Measurements from ENCODE around the gene SHISA6.

SHISA6 gene

GRCh38 chr17:11372692-11373091 is 131.7 kb downstream of the SHISA6 start:
- no peak for ATAC-seq (replicated peaks)
- Mint-ChIP-seq H3K4me3 (no peak overlapping the region), H3K27me3 (no peaks in the 10 kb centered on the region), H3K9me3 (peaks cover 5 to 7% of the 10 kb centered on the region in 2 donors), H3K36me3 (no peaks in the 10 kb centered on the region), H3K27ac (no peak overlapping the region), H3K4me1 (no peaks in the 10 kb centered on the region)
- no peak for DNase-seq

- no peak for ATAC-seq (replicated peaks)
- H3K27ac Mint-ChIP-seq = no peak overlapping the region
- no peaks in the 10 kb centered on the region for H3K36me3 Mint-ChIP-seq
- H3K9me3 Mint-ChIP-seq = peaks cover 0 to 5% of the 10 kb centered on the region in 2 donors
- DNase-seq = no peak
- H3K4me1 Mint-ChIP-seq = no peaks in the 10 kb centered on the region
- no peaks in the 10 kb centered on the region for H3K27me3 Mint-ChIP-seq
- no peak overlapping the region for H3K4me3 Mint-ChIP-seq
Observed at GRCh38 chr17:11378506-11378905, 137.5 kb downstream of the SHISA6 start.

GRCh38 chr17:11380761-11381160 is 139.7 kb downstream of the SHISA6 start:
- H3K36me3 Mint-ChIP-seq = no peaks in the 10 kb centered on the region
- no peak for ATAC-seq (replicated peaks)
- peaks cover 4 to 9% of the 10 kb centered on the region in 2 donors for H3K9me3 Mint-ChIP-seq
- DNase-seq = no peak
- H3K27me3 Mint-ChIP-seq = no peaks in the 10 kb centered on the region
- no peak overlapping the region for H3K4me3 Mint-ChIP-seq
- H3K27ac Mint-ChIP-seq = no peak overlapping the region
- H3K4me1 Mint-ChIP-seq = no peaks in the 10 kb centered on the region

- no peak overlapping the region for H3K4me3 Mint-ChIP-seq
- H3K4me1 Mint-ChIP-seq = no peaks in the 10 kb centered on the region
- H3K36me3 Mint-ChIP-seq = no peaks in the 10 kb centered on the region
- peaks cover 4 to 9% of the 10 kb centered on the region in 2 donors for H3K9me3 Mint-ChIP-seq
- H3K27ac Mint-ChIP-seq = no peak overlapping the region
- no peaks in the 10 kb centered on the region for H3K27me3 Mint-ChIP-seq
- DNase-seq = no peak
- no peak for ATAC-seq (replicated peaks)
Observed at GRCh38 chr17:11383157-11383556, 142.1 kb downstream of the SHISA6 start.

- ATAC-seq (replicated peaks) = no peak
- Mint-ChIP-seq H3K27ac (no peak overlapping the region), H3K4me3 (no peak overlapping the region), H3K4me1 (no peaks in the 10 kb centered on the region), H3K9me3 (peaks cover 4 to 9% of the 10 kb centered on the region in 2 donors), H3K36me3 (no peaks in the 10 kb centered on the region), H3K27me3 (no peaks in the 10 kb centered on the region)
- no peak for DNase-seq
Observed at GRCh38 chr17:11384131-11384530, 143.1 kb downstream of the SHISA6 start.

- Mint-ChIP-seq H3K27me3 (no peaks in the 10 kb centered on the region), H3K4me3 (no peak overlapping the region), H3K9me3 (peaks cover 4 to 11% of the 10 kb centered on the region in 2 donors), H3K36me3 (no peaks in the 10 kb centered on the region), H3K27ac (no peak overlapping the region), H3K4me1 (no peaks in the 10 kb centered on the region)
- DNase-seq = no peak
- no peak for ATAC-seq (replicated peaks)
Observed at GRCh38 chr17:11387610-11388009, 146.6 kb downstream of the SHISA6 start.

GRCh38 chr17:11388054-11388453 is 147.0 kb downstream of the SHISA6 start:
- no peak for DNase-seq
- H3K36me3 Mint-ChIP-seq = no peaks in the 10 kb centered on the region
- H3K27me3 Mint-ChIP-seq = no peaks in the 10 kb centered on the region
- H3K4me3 Mint-ChIP-seq = no peak overlapping the region
- no peak overlapping the region for H3K27ac Mint-ChIP-seq
- no peaks in the 10 kb centered on the region for H3K4me1 Mint-ChIP-seq
- peaks cover 4 to 11% of the 10 kb centered on the region in 2 donors for H3K9me3 Mint-ChIP-seq
- no peak for ATAC-seq (replicated peaks)

- Mint-ChIP-seq H3K36me3 (no peaks in the 10 kb centered on the region), H3K4me1 (no peaks in the 10 kb centered on the region), H3K27me3 (no peaks in the 10 kb centered on the region), H3K4me3 (no peak overlapping the region), H3K9me3 (peaks cover 4 to 14% of the 10 kb centered on the region in 2 donors), H3K27ac (no peak overlapping the region)
- DNase-seq (no peak), ATAC-seq (replicated peaks) (no peak)
Observed at GRCh38 chr17:11389583-11389982, 148.6 kb downstream of the SHISA6 start.

- Mint-ChIP-seq H3K4me1 (no peaks in the 10 kb centered on the region), H3K36me3 (no peaks in the 10 kb centered on the region)
Observed at GRCh38 chr17:11391134-11391533, 150.1 kb downstream of the SHISA6 start.

GRCh38 chr17:11404431-11405276 is 163.6 kb downstream of the SHISA6 start:
- H3K9me3 Mint-ChIP-seq = peaks cover 5 to 11% of the 10 kb centered on the region in 2 donors
- H3K4me1 Mint-ChIP-seq = no peaks in the 10 kb centered on the region
- no peak for ATAC-seq (replicated peaks)
- no peak overlapping the region for H3K27ac Mint-ChIP-seq
- H3K4me3 Mint-ChIP-seq = no peak overlapping the region
- H3K27me3 Mint-ChIP-seq = no peaks in the 10 kb centered on the region
- no peak for DNase-seq
- no peaks in the 10 kb centered on the region for H3K36me3 Mint-ChIP-seq

More at GRCh38 chr17:11391134-11391533, 150.1 kb downstream of the SHISA6 start:
- DNase-seq (no peak), ATAC-seq (replicated peaks) (no peak)
- Mint-ChIP-seq H3K4me3 (no peak overlapping the region), H3K27ac (no peak overlapping the region), H3K9me3 (peaks cover 0 to 8% of the 10 kb centered on the region in 2 donors), H3K27me3 (no peaks in the 10 kb centered on the region)

- Mint-ChIP-seq H3K9me3 (peaks cover 0 to 4% of the 10 kb centered on the region in 2 donors), H3K4me1 (no peaks in the 10 kb centered on the region), H3K27ac (no peak overlapping the region), H3K27me3 (no peaks in the 10 kb centered on the region), H3K4me3 (no peak overlapping the region), H3K36me3 (no peaks in the 10 kb centered on the region)
- DNase-seq = no peak
- no peak for ATAC-seq (replicated peaks)
Observed at GRCh38 chr17:11406716-11407115, 165.7 kb downstream of the SHISA6 start.

- Mint-ChIP-seq H3K27me3 (no peaks in the 10 kb centered on the region), H3K27ac (no peak overlapping the region), H3K36me3 (no peaks in the 10 kb centered on the region), H3K9me3 (peaks cover 0 to 3% of the 10 kb centered on the region in 2 donors), H3K4me1 (no peaks in the 10 kb centered on the region), H3K4me3 (no peak overlapping the region)
- DNase-seq (no peak), ATAC-seq (replicated peaks) (no peak)
Observed at GRCh38 chr17:11412654-11413053, 171.6 kb downstream of the SHISA6 start.

GRCh38 chr17:11418342-11418741 is 177.3 kb downstream of the SHISA6 start:
- no peaks in the 10 kb centered on the region for H3K4me1 Mint-ChIP-seq
- no peak for ATAC-seq (replicated peaks)
- H3K27ac Mint-ChIP-seq = no peak overlapping the region

GRCh38 chr17:11430751-11431150 is 189.7 kb downstream of the SHISA6 start:
- Mint-ChIP-seq H3K4me1 (no peaks in the 10 kb centered on the region), H3K4me3 (no peak overlapping the region), H3K27ac (no peak overlapping the region), H3K27me3 (no peaks in the 10 kb centered on the region), H3K36me3 (no peaks in the 10 kb centered on the region), H3K9me3 (peaks cover 9% of the 10 kb centered on the region in 2 donors)
- DNase-seq = no peak
- ATAC-seq (replicated peaks) = no peak

More at GRCh38 chr17:11418342-11418741, 177.3 kb downstream of the SHISA6 start:
- no peak for DNase-seq
- Mint-ChIP-seq H3K36me3 (no peaks in the 10 kb centered on the region), H3K9me3 (peaks cover 4 to 7% of the 10 kb centered on the region in 2 donors), H3K4me3 (no peak overlapping the region), H3K27me3 (no peaks in the 10 kb centered on the region)

- no peak for ATAC-seq (replicated peaks)
- H3K27ac Mint-ChIP-seq = no peak overlapping the region
- no peaks in the 10 kb centered on the region for H3K4me1 Mint-ChIP-seq
- DNase-seq = no peak
- H3K27me3 Mint-ChIP-seq = no peaks in the 10 kb centered on the region
- no peaks in the 10 kb centered on the region for H3K36me3 Mint-ChIP-seq
- no peak overlapping the region for H3K4me3 Mint-ChIP-seq
- peaks cover 0 to 5% of the 10 kb centered on the region in 2 donors for H3K9me3 Mint-ChIP-seq
Observed at GRCh38 chr17:11438673-11439072, 197.7 kb downstream of the SHISA6 start.
